Prostate gland (tissue), 2 donors: Measurements from ENCODE around the gene PIAS4. TPM values are rescaled to one million over a fixed set of nuclear protein-coding genes. Genes with fewer than 3 reads are reported as not detected.
"Not testable (repeated sequence)": the region's sequence is repeated elsewhere in the genome, so short reads cannot be mapped to it uniquely, and the experiment has no call there.

Source experiments
- DNase-seq: peaks from one replicate; pipeline ENCODE4 v3.0.0-alpha.2; 2019; ENCODE audit warnings: low spot score
- H3K27ac ChIP-seq, 2 donors: fragments of 200-600 bp; sonication (generic); 2 replicates each; pipeline ENCODE4 v1.5.1; 2017 to 2019
- H3K27me3 ChIP-seq: fragments of 200-600 bp; sonication (generic); replicated peaks from 2 replicates; pipeline ENCODE4 v1.5.1; 2019; ENCODE audit not compliant: insufficient read depth
- H3K36me3 ChIP-seq, 2 donors: fragments of 200-600 bp; sonication (generic); 1 replicate in 1 of 2; 2 replicates in 1 of 2; pipeline versions ENCODE4 v1.5.1 to v1.8.1; 2017 to 2019
- H3K4me1 ChIP-seq: fragments of 200-600 bp; sonication (generic); replicated peaks from 2 replicates; pipeline ENCODE4 v1.5.1; 2019
- H3K4me3 ChIP-seq, 2 donors: fragments of 200-600 bp; sonication (generic); 2 replicates each; pipeline ENCODE4 v1.5.1; 2017 to 2019
- H3K9me3 ChIP-seq: fragments of 200-600 bp; sonication (generic); 2 replicates; pipeline ENCODE4 v1.5.1; 2017
- CTCF ChIP-seq, 4 experiments: fragments of 200-600 bp in 2 of 4; fragments of 450-650 bp in 2 of 4; sonication (generic) in 2 of 4; IDR thresholded peaks; 1 replicate in 3 of 4; 2 replicates in 1 of 4; pipeline ENCODE4 v1.5.1; 2016 to 2019; ENCODE audit warnings: antibody characterized with exemption in 4 of 4, mild to moderate bottlenecking in 2 of 4, moderate library complexity in 2 of 4
- POLR2A ChIP-seq: fragments of 450-650 bp; IDR thresholded peaks from one replicate; pipeline ENCODE4 v1.6.1; 2016; ENCODE audit warnings: antibody characterized with exemption, mild to moderate bottlenecking
- POLR2AphosphoS5 ChIP-seq: sonication (generic); formaldehyde crosslinking; IDR thresholded peaks from one replicate; pipeline ENCODE4 v1.6.1; 2017; ENCODE audit warnings: antibody characterized with exemption
- WGBS: methylation state at CpG from one replicate; pipeline ENCODE4 v1.1.5; 2018; 5-methylcytosine and 5-hydroxymethylcytosine counted together
- intact Hi-C: fragments of 100-400 bp; cut with DNase I; formaldehyde crosslinking; loops from one replicate; pipeline ENCODE4 v1.14.2; 2022
- total RNA-seq, 2 donors: library from RNA; depleted of rRNA; stranded (reverse); fragments of >200 nt; gene quantifications; one replicate each; pipeline ENCODE4 v1.1.0, GENCODE V29; 2016

PIAS4 gene
- total RNA-seq, 2 donors from 2014 or later, result 25.3 to 70.0 TPM

GRCh38 chr19:3963458-3964255 lies 43.9 kb upstream of the PIAS4 start:
- no peaks in the 10 kb centered on the region for H3K4me1 ChIP-seq
- H3K36me3 ChIP-seq, result peaks cover 24 to 49% of the 10 kb centered on the region in 2 donors
- no peak overlapping the region for H3K27ac ChIP-seq
- DNase-seq, result no peak
- intact Hi-C loops, result no loop called here
- TF ChIP-seq CTCF (IDR thresholded peaks at IDR 0.05) (no peak), POLR2A (no peak), POLR2AphosphoS5 (no peak)
- no peaks in the 10 kb centered on the region for H3K9me3 ChIP-seq
- H3K27me3 ChIP-seq, result no peaks in the 10 kb centered on the region
- H3K4me3 ChIP-seq, result no peak overlapping the region
- WGBS, result 93% methylated on average over 35 of the region's 35 CpGs

GRCh38 chr19:3964256-3965194 lies 43.0 kb upstream of the PIAS4 start:
- no peak for TF ChIP-seq POLR2A
- TF ChIP-seq CTCF (IDR thresholded peaks at IDR 0.05), result no peak
- no peak for TF ChIP-seq POLR2AphosphoS5

GRCh38 chr19:3966051-3967017 lies 41.2 kb upstream of the PIAS4 start:
- intact Hi-C loops, result no loop called here
- H3K36me3 ChIP-seq, result peaks cover 10 to 27% of the 10 kb centered on the region in 2 donors
- no peaks in the 10 kb centered on the region for H3K27me3 ChIP-seq
- 72% methylated on average over 30 of the region's 30 CpGs for WGBS
- H3K4me1 ChIP-seq, result peaks cover 7% of the 10 kb centered on the region
- no peaks in the 10 kb centered on the region for H3K9me3 ChIP-seq
- peak overlapping the region; percentile 94 to 97 for H3K27ac ChIP-seq
- no peak for TF ChIP-seq POLR2A
- TF ChIP-seq CTCF (IDR thresholded peaks at IDR 0.05), result no peak
- no peak for TF ChIP-seq POLR2AphosphoS5
- no peak for DNase-seq
- H3K4me3 ChIP-seq, result no peak overlapping the region

More at GRCh38 chr19:3964256-3965194, 43.0 kb upstream of the PIAS4 start:
- peaks cover 16 to 40% of the 10 kb centered on the region in 2 donors for H3K36me3 ChIP-seq
- peaks cover 7% of the 10 kb centered on the region for H3K4me1 ChIP-seq
- no peaks in the 10 kb centered on the region for H3K9me3 ChIP-seq
- H3K4me3 ChIP-seq, result no peak overlapping the region
- intact Hi-C loops, result no loop called here
- WGBS, result 85% methylated on average over 59 of the region's 60 CpGs
- no peak overlapping the region for H3K27ac ChIP-seq
- no peak for DNase-seq
- H3K27me3 ChIP-seq, result no peaks in the 10 kb centered on the region

GRCh38 chr19:3967983-3968382 lies 39.6 kb upstream of the PIAS4 start:
- WGBS, result 75% methylated on average over 12 of the region's 12 CpGs
- H3K4me3 ChIP-seq, H3K9me3 ChIP-seq, intact Hi-C loops, H3K4me1 ChIP-seq, H3K27me3 ChIP-seq, DNase-seq: not testable (repeated sequence)
- peak overlapping the region; percentile 94 to 97 for H3K27ac ChIP-seq
- peaks cover 10 to 17% of the 10 kb centered on the region in 2 donors for H3K36me3 ChIP-seq
